GM19099 (cell line): Measurements from ENCODE around the gene HRAS.

Source experiments
- POLR2A ChIP-seq: IDR thresholded peaks from 3 replicates; pipeline ENCODE4 v1.6.1; 2011; ENCODE audit warnings: low read depth; ENCODE audit not compliant: insufficient read length; ENCODE audit errors: extremely low read depth

HRAS gene

DNA sequence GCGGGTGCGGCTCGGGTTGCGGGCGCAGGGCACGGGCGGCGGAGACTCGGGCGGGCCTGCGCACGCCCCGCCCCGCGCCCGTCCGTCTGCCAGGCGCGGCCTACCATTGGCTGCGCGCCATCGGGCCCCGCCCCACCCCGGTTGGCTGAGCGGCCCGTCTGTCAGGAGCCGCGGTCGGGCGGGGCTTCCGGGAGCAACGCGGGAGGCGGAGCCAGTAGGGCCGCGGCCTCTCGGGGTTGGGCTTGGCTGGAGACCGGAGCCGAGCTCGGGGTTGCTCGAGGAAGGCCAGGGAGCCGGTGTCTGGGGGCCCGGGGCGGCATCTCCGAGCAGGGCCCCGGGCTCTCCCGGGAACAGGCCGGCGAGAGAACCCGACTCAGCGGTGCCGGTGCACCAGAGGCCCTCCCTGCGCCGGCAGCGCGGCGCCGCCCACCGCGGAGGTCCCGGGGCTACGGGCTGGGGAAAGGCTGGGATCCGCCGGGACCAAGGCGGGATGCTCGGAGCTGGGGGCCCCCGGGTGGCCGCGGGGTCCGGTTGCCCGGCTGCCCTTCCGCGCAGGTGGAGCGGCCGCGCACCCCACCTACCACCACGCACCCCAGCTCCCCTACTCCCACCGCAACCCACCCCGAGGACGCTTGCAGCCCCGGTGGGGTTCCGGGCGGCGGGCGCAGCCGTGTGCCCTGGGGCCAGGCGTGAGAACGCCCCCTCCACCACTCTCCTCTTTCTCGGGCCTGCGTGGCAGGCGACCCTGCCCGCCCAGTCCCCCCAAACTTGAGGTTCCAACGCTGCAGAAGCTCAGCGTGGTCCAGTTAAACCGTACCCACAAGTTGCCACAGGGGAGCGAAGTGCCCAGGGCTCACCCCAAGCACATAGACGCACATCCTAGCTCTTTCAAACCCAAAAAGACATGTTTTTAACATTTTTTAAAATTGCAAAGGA is at the start of gene HRAS:
Gene HRAS, minus strand, starts transcription at position 58 of the 936 bp plus-strand sequence.
- peak; percentile 87 for TF ChIP-seq POLR2A

DNA sequence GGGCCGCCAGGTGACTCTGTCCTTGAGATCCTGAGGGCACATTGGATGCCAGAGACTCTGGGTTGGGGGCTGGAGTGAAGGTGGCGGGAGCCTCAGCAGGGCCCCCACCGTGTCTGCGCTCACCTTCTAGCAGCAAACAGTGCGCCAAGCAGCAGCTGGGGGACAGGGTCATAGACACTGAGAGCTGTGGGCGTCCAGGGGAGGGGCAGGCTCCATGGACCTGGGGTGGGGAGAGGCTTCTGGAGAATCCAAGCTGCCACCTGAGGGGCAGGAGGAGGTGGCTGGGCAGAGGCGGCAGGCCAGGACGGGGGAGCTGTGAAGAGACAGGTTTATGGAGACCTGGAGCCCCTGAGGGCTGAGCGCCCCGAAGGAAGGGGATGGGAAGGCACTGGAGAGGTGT is 48.9 kb upstream of the HRAS start:
- TF ChIP-seq POLR2A, result no peak

DNA sequence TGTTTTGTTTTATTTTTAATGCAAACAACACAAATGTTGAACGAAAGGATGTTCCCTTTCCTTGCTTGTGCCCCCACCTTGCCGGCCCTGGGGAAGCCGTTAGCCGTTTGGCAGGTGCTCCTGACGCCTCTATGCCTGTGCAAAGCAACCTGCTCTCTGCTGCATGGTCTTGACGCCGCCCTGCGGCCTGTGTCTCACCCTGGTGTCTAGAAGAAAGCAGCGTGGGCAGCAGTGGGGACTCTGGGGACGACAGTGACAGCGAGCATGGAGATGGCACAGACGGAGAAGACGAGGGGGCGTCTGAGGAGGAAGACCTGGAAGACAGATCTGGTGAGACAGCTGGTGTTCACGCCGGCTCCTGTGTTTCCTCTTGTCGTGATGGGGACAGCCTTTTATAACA is 46.4 kb upstream of the HRAS start:
- no peak for TF ChIP-seq POLR2A

DNA sequence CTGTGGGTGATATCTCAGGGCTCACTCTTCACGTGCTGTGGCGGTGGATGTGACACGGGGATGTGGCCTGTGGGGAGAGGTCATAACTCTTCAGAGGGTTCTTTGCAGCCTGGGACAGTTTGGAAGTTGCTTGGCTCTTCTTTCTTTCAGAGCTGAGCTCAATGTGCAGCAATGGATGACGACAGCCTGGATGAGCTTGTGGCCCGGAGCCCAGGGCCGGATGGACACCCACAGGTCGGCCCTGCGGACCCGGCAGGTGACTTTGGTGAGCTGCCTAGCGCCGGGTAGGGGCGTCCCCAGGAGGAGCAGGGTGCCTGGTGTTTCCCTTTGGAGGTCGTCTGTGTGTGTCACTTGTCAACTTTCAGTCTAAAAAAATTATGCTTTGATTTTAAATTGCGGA is 46.0 kb upstream of the HRAS start:
- TF ChIP-seq POLR2A, result no peak

DNA sequence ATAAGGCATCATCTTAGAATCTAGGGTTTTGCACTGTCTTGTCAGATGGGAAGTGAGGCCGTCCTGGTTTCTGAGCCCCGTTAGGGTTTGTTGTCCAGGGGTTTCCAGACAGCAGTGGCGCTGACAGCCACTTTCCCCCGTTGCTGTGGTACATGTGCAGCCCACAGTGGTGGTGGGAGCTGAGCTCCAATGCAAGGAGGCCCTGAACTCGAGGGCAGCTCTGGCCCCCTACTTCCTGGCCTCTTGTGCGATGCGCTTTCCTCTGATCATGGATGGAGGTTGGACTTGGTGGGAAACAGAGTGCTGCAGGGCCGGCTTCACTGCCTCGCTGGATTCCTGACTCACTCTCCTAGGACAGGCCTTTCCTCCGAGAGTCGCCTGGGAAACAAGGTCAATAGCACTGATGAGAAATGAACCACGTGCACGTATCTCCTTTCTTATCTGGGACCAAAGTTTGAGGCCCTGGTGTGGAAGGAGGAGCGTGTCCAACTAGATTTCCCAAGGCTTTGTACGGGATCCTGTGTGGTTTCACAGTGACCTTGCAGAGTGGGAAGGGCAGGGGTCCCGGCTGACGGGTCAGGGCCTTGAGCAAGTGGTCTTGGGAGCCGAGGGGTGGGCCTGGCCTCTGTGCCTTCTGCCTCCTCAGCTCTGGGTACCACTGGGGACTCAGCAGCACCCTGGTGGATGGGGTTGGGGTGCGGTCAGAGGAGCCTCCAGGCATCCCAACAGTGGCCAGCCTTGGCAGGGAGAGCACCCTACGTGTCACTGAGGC is 44.6 kb upstream of the HRAS start:
- TF ChIP-seq POLR2A, result no peak

DNA sequence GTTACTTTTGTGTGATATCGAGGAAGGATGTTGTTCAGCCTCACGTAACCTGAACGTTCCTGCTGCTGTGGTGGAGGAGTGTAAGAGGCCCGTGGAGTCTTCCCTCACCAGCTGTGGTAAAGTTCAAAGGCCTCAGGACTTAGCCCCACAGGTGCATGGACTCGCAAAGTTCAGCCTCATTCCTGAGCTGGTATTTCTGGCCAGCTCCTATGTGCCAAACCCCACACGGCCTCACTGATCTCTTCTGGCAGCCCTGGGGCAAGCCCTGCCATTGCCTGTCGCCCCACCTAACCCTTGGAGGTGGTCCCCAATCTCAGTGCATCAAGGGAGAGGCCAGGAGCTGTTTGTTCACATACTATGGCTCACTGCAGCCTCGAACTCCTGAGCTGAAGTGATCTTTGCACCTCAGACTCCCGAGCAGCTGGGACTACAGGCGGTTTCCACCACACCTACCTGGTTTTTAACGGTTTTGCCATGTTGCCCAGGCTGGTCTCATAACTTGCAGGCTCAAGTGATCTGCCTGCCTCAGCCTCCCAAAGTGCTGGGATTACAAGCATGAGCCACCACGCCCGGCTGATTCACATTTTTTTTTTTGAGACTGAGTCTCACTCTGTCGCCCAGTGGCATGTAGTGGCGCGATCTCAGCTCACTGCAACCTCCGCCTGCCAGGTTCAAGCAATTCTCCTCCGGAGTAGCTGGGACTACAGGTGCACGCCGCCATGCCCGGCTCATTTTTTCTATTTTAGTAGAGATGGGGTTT is 43.1 kb upstream of the HRAS start:
- no peak for TF ChIP-seq POLR2A

DNA sequence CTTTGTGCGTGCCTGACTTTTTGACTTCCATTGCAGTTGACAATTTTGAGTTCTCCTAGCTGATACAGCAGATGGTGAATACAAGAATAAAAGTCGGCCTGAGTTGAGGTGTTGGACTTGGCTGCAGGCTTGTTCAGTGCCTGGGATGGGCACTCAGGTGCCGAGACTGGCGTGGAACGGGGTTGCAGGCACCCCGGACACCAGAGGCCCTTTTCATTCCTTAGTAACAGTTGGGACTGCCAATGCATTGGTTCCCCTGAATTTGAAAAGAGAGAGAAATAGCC is 42.2 kb upstream of the HRAS start:
- TF ChIP-seq POLR2A, result no peak

DNA sequence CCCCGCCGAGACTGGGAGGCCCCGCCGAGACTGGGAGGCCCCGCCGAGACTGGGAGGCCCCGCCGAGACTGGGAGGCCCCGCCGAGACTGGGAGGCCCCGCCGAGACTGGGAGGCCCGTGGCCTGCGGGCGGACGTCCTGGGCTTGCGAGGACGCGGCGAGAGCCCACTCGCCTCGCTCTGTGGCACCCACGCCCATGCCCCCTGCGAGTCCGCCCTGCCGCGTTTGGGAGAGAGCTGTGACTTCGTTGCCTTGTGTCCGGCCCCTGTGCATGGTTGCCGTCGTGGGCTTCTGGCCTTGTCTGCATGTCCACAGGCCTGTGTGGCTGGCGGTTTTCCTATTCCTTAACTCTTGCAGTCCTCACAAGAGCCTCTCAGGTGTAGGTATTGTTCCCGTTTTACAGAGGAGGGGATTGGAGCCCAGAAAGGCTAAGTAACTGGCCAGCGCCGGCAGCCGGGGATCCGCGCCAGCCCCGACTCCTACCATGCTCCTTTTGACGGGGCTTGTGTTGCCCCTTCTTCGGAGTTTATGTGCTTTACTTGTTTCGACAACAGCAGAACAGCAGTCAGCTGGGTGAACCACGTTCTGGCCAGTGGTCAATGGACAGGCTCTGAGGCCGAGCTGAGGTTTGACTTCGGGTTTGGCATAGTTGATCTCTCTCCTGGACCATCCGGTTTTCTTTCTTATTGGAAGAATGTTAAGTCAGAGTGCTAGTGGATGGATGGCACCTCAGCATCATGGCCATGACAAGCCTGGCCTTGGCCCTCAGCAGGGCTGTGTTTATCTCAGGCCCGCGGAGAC is 41.6 kb upstream of the HRAS start:
- TF ChIP-seq POLR2A, result no peak

DNA sequence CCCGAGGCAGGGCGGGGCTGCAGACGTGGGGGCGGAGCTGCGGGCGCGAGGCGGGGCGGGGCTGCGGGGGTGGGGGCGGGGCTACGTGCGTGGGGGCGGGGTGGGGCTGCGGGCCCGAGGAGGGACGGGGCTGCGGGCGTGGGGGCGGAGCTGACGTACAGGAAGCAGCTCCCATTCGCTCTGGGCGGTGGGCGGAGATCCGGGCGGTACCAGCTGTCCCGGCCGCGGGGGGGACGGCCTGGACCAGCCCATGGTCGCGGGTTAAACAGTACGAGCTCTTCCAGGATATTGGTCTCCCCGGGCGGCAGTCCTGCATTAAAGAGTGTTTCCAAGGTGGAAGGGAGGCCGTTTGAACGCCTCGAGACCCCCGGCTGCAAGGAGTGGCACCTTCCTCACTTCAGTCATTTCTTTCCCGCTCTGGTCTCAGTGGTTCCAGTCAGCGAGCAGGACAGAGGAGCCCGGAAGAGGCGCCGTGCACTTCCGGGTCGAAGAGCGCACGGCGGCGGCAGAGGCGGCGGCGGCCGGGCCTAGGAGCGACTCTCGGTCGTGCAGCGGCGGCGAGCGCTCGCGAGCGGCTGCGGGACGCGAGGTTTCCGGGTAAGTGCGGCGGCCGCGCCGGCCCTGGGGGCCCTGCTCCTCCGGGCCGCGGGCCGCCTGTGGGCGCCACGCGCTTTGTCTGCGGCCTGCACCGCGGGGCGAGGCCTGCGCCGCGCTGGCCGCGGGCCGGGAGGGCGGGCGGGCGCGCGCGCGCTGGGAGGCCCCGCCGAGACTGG is 40.8 kb upstream of the HRAS start, which contains the start of gene PHRF1:
Gene PHRF1, plus strand, starts transcription at position 475 of the 773 bp plus-strand sequence. CDS start 5,043 bp downstream, outside the sequence.
- TF ChIP-seq POLR2A, result peak; percentile 79

DNA sequence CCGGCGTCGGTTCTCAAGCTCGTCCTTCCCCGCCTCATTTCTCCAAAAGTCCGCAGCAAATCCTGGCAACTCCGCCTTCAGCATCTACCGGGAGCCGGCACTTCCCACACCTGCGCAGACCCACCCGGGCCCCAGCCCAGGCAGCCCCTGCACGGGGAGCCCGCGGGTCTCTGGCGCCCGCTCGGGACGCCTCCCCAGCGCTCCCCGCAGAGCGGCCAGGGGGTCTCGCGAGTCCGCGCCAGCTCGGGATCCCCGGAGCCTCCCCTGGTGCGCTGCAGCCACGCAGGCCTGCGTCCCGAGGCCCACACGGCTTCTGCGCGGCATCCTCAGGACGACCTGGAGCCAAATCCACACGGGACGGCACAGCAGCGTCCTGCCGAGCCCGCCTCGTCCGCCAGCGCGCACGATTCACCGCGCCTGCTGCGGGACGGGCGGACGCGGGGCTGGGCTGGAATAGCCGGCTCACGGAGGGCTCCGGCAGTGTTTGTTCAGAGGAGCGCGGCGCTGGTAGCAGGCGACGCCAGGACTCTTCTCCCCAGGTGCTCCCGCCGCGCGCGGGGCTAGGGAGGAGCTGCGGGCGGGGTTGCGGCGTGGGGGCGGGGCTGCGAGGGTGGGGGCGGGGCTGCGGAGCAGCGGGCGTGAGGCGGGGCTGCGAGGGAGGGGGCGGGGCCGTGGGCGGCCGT is 40.1 kb upstream of the HRAS start:
- TF ChIP-seq POLR2A, result no peak

DNA sequence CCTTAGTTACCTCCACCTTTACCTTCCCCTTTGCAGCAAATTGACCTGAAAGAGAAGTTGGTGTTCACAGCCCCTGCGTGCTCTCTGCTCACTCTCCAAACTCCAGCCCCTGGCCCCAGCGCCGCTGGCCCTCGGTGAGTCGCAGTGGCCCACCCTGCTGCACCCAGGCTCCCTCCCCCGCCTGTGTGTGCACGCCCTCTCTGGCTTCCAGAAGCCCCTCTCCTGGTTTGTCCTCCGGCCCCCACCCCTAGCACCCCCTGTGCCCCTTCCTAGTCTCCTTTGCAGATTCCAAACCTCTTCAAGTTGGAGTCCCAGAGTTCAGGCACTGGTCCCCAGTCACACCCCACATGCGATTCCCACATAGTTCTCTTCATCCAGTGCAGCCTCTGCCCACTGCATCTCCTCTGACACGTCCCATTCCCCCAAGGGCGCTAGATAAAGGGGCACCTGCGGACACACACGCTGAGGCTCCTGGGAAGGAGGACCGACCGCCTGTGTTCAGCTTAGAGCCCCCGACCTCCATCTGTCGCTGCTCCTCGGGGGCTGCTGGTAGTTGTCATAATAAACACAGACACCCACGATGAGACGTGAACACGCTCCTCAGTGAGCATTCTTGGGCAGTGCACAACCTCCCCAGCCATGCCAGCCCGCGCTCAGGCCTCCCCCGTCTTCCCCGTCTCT is 39.4 kb upstream of the HRAS start:
- no peak for TF ChIP-seq POLR2A

DNA sequence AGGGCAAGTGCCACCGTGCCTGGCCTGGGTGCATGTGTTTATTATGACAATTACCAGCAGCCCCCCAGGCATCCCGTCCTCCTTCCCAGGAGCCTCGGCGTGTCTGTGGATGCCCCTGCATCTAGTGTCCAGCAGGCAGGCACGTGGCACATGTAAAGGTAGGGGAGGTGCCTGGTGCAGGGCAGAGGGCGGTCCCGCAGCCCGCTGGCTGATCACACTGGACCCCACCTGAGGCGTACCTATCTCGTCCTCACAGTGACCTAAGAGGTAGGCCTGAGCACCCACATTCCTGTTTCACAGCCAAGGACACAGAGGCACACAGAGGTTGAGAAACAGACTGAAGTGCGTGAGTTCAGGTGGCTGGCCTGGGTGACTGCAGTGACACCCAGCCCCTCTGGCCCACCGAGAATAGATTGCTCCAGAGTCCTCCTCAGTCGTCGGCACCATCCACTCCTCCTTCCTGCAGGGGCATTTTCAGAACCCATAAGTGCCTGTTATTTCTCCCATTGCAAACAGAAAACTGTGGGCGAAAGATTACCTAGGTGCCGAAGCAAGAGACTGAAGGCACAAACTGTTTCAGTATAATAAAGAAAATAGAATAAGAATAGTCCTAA is 37.9 kb upstream of the HRAS start:
- no peak for TF ChIP-seq POLR2A
